ENCODE measurements around the gene KCNA4. TPM values are rescaled to one million over a fixed set of nuclear protein-coding genes. Genes with fewer than 3 reads are reported as not detected.
"Not testable (repeated sequence)": the region's sequence is repeated elsewhere in the genome, so short reads cannot be mapped to it uniquely, and the experiment has no call there.

The KCNA4 gene
- total RNA-seq, 1 donor from 2014 or later = not detected

DNA sequence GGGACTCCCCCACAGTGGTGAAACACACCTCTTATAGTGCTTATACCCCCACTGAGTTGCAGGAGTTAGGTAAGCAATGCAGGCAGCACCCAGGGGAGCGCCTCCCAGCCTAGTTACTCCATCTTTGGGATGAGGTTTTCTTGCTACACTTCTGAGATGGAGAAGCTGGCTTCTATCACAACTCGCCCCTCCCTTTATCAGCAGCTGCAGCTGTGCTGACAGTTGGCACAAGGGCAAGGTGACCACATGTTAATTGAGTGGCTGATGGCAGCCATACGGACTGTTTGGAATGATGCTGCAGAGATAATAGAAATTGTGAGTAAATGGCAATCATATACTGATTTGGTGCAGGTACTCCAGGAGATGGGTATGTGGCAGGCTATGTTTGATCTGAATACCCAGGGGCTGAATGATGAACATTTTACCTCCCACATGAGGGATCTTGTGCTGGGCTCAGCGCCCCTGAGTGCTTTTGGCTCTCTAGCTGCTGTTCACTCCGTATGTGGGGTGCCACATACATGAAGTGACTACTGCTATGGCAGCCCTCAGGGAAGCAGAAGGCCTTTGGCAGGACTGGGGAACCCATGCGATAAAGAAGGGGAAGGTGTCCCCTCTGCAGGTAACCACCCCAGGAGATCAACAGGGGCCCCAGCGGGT, 29.2 kb upstream of the KCNA4 start:
- TF ChIP-seq, protein P1, sequence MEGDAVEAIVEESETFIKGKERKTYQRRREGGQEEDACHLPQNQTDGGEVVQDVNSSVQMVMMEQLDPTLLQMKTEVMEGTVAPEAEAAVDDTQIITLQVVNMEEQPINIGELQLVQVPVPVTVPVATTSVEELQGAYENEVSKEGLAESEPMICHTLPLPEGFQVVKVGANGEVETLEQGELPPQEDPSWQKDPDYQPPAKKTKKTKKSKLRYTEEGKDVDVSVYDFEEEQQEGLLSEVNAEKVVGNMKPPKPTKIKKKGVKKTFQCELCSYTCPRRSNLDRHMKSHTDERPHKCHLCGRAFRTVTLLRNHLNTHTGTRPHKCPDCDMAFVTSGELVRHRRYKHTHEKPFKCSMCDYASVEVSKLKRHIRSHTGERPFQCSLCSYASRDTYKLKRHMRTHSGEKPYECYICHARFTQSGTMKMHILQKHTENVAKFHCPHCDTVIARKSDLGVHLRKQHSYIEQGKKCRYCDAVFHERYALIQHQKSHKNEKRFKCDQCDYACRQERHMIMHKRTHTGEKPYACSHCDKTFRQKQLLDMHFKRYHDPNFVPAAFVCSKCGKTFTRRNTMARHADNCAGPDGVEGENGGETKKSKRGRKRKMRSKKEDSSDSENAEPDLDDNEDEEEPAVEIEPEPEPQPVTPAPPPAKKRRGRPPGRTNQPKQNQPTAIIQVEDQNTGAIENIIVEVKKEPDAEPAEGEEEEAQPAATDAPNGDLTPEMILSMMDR (IDR thresholded peaks at IDR 0.05; ENCODE audit: insufficient read depth, low read length, poor library complexity, severe bottlenecking) = no peak
- no peak for DNase-seq (ENCODE audit: low read depth)
- Histone ChIP-seq H3K27me3 (ENCODE audit: control insufficient read depth, insufficient read depth, low read length) (no peaks in the 10 kb centered on the region), H3K4me3 (ENCODE audit: low read depth, low read length) (no peak overlapping the region), H3K36me3 (ENCODE audit: control insufficient read depth, insufficient read depth, low read length) (no peaks in the 10 kb centered on the region)

DNA sequence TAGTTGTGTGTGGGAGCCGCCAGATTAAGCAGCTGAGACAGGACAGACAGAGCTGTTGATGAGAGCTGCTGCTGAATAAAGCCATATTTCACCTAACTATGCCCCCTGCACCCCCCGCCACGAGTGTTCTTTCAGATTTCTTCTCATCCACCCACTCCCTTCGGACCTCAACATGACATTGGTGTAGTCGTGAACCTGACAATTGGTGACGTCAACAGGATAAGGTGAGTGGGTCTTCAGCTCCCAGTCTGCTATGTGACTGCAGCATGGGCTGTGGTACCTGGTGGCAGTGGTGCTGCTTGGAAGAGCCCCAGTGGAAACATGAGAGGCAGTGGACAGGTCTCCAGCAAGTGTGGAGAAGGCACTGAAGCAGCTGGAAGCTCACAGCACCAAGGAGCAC, 28.3 kb upstream of the KCNA4 start:
- Histone ChIP-seq H3K27me3 (ENCODE audit: control insufficient read depth, insufficient read depth, low read length) (no peaks in the 10 kb centered on the region), H3K36me3 (ENCODE audit: control insufficient read depth, insufficient read depth, low read length) (no peaks in the 10 kb centered on the region), H3K4me3 (ENCODE audit: low read depth, low read length) (no peak overlapping the region)
- DNase-seq (ENCODE audit: low read depth) = no peak
- TF ChIP-seq, protein P1 (IDR thresholded peaks at IDR 0.05; ENCODE audit: insufficient read depth, low read length, poor library complexity, severe bottlenecking) = no peak

DNA sequence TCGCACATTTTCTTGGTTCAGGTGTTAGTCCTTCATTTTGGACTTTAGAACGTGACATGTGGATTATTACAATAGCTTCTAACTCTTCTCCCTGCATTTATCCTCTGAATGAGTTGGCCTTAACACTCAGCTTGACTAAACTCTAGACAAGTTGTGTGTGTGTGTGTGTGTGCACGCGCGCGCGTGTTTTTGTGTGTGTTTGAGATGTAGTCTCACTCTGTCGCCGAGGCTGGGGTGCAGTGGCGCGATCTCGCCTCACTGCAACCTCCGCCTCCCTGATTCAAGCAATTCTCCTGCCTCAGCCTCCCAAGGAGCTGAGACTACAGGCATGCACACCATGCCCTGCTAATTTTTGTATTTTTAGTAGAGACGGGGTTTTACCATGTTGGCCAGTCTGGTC, 24.3 kb upstream of the KCNA4 start:
- no peak for DNase-seq (ENCODE audit: low read depth)
- Histone ChIP-seq H3K27me3 (ENCODE audit: control insufficient read depth, insufficient read depth, low read length) (no peaks in the 10 kb centered on the region), H3K36me3 (ENCODE audit: control insufficient read depth, insufficient read depth, low read length) (no peaks in the 10 kb centered on the region), H3K4me3 (ENCODE audit: low read depth, low read length) (no peak overlapping the region)
- TF ChIP-seq, protein P1 (IDR thresholded peaks at IDR 0.05; ENCODE audit: insufficient read depth, low read length, poor library complexity, severe bottlenecking) = no peak

DNA sequence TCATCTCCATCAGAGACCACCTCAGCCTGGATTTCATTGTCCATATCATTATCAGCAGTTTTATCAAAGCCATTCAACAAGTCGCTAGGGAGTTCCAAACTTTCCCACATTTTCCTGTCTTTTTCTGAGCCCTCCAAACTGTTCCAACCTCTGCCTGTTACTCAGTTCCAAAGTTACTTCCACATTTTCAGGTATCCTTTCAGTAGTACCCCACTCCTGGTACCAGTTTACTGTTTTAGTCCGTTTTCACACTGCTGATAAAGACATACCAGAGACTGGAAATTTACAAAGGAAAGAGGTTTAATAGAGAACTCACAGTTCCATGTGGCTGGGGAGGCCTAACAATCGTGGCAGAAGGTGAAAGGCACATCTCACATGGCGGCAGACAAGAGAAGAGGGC, 17.9 kb upstream of the KCNA4 start:
- DNase-seq (ENCODE audit: low read depth); H3K36me3 ChIP-seq (ENCODE audit: control insufficient read depth, insufficient read depth, low read length); H3K27me3 ChIP-seq (ENCODE audit: control insufficient read depth, insufficient read depth, low read length); H3K4me3 ChIP-seq (ENCODE audit: low read depth, low read length): not testable (repeated sequence)

DNA sequence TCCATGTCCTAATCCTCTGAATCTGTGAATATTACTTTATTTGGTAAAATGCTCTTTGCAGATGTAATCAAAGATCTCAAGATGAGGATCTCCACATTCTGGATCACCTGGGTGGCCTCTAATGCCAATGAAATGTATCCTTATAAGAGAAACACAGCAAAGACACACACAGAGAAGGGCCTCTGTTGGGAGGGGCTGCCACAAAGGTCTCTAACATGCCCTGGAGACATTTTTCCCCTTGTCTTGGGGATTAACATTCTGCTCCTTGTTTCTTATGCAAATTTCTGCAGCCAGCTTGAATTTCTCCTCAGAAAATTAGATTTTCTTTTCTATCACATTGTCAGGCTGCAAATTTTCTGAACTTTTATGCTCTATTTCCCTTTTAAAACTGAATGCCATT, 17.3 kb upstream of the KCNA4 start:
- not testable (repeated sequence) for H3K27me3 ChIP-seq (ENCODE audit: control insufficient read depth, insufficient read depth, low read length); H3K4me3 ChIP-seq (ENCODE audit: low read depth, low read length); H3K36me3 ChIP-seq (ENCODE audit: control insufficient read depth, insufficient read depth, low read length); DNase-seq (ENCODE audit: low read depth)

DNA sequence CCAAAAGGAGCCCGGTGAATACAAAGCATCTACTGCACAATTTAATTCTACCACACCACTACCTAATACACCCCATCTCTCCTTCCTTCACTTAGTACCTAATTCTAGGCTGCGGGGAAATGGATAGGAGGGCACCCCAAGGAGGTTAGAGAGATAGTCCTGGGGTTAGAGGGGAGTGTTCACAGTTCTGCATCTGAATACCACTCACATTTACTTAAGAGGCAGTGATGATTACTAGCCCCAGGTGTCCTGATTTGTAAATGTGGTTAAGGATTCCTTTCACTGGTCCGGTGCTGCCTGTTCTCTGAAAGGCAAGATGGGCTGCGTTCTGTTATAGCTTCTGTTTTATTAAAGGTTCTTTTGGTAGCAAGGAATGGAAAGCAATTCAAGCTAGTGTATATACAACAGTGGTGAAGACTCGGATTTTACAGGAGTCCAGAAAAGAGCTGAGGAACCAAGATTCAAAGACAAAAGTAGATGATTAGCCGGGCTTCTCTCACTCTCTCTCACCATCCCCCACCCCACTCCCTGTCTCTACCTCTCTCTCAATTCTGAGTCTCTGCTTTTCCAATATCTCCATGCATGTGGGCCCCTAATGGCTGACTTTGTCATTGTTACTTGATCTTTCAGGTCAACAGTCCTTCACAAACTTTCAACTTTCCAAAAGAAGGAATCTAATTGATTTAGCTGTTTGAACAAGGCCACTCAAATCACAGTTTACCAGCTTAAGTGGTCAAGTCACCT, 8.7 kb upstream of the KCNA4 start:
- TF ChIP-seq, protein P1 (IDR thresholded peaks at IDR 0.05; ENCODE audit: insufficient read depth, low read length, poor library complexity, severe bottlenecking) = no peak
- no peaks in the 10 kb centered on the region for H3K27me3 ChIP-seq (ENCODE audit: control insufficient read depth, insufficient read depth, low read length)
- no peak overlapping the region for H3K4me3 ChIP-seq (ENCODE audit: low read depth, low read length)
- DNase-seq (ENCODE audit: low read depth) = no peak
- H3K36me3 ChIP-seq (ENCODE audit: control insufficient read depth, insufficient read depth, low read length) = no peaks in the 10 kb centered on the region

DNA sequence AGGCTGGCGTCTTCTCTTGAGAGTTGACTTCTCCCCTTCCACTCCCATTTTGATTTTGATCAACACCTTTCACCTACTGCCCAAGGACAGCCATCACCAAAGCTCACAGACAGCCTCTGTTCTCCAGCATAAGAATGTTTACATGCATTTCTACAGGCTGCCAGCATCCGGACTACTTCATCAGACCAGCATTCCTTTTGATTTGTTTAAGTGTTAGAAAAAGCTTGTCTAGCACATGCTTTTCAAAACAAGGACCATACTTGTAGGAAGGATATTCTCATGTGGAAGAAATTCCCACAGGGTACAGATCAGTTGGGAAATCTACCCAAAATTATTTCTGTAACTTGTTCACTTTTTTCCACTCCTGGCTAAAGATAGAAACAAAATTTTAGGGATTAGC, 6.2 kb upstream of the KCNA4 start:
- TF ChIP-seq, protein P1 (IDR thresholded peaks at IDR 0.05; ENCODE audit: insufficient read depth, low read length, poor library complexity, severe bottlenecking) = no peak
- Histone ChIP-seq H3K27me3 (ENCODE audit: control insufficient read depth, insufficient read depth, low read length) (peaks cover 14% of the 10 kb centered on the region), H3K4me3 (ENCODE audit: low read depth, low read length) (no peak overlapping the region), H3K36me3 (ENCODE audit: control insufficient read depth, insufficient read depth, low read length) (no peaks in the 10 kb centered on the region)
- DNase-seq (ENCODE audit: low read depth) = no peak
